ENCODE data around the gene RPS21. TPM values are rescaled to one million over a fixed set of nuclear protein-coding genes. Genes with fewer than 3 reads are reported as not detected.

Gene RPS21
- total and polyA plus RNA-seq, 12 donors, result 438 to 4,794 (median 1,602) TPM

- intact Hi-C loops (cut with DNase I), result no loop called here
- Histone ChIP-seq H3K27ac (peak overlapping the region in 1 of 5 donors; percentile 75), H3K36me3 (replicated peaks in 1 of 2) (no peaks in the 10 kb centered on the region), H3K9me3 (replicated peaks in 1 of 3) (no peaks in the 10 kb centered on the region), H3K27me3 (no peaks in the 10 kb centered on the region), H3K4me1 (replicated peaks in 1 of 2) (peaks cover 26 to 31% of the 10 kb centered on the region in 2 donors), H3K4me3 (peak overlapping the region in 3 of 4 donors; percentile 48 to 90 (median 65))
- no peak for TF ChIP-seq POLR2A (IDR thresholded peaks at IDR 0.05)
- TF ChIP-seq, protein P1, sequence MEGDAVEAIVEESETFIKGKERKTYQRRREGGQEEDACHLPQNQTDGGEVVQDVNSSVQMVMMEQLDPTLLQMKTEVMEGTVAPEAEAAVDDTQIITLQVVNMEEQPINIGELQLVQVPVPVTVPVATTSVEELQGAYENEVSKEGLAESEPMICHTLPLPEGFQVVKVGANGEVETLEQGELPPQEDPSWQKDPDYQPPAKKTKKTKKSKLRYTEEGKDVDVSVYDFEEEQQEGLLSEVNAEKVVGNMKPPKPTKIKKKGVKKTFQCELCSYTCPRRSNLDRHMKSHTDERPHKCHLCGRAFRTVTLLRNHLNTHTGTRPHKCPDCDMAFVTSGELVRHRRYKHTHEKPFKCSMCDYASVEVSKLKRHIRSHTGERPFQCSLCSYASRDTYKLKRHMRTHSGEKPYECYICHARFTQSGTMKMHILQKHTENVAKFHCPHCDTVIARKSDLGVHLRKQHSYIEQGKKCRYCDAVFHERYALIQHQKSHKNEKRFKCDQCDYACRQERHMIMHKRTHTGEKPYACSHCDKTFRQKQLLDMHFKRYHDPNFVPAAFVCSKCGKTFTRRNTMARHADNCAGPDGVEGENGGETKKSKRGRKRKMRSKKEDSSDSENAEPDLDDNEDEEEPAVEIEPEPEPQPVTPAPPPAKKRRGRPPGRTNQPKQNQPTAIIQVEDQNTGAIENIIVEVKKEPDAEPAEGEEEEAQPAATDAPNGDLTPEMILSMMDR (IDR thresholded peaks at IDR 0.05), result no peak
- peak in 2 of 7 donors; percentile 42 to 49 for DNase-seq
- WGBS, 4 donors, result 1% methylated on average over 32 to 42 of the region's 42 CpGs; no CpG with 5 or more reads in 1 of the 4 donors
These were observed 19.8 kb downstream of the RPS21 start for GRCh38 chr20:62406635-62407176.

GRCh38 chr20:62407221-62407992, 20.5 kb downstream of the RPS21 start, which contains the start of gene CABLES2:
Gene CABLES2 (minus strand): TSS chr20:62407285. CDS start chr20:62407276, 9 bp downstream.
- peaks cover 26 to 31% of the 10 kb centered on the region in 2 donors for H3K4me1 ChIP-seq (replicated peaks in 1 of 2)
- DNase-seq, result peak; percentile 93 to 96 (median 94)
- intact Hi-C loops (cut with DNase I), result no loop called here
- WGBS, 4 donors, result 0 to 57% (median 5%) methylated on average over 4 to 73 of the region's 73 CpGs
- TF ChIP-seq, protein P1 (IDR thresholded peaks at IDR 0.05), result peak in 4 of 6 experiments; percentile 34 to 47 (median 40)
- TF ChIP-seq POLR2A (IDR thresholded peaks at IDR 0.05), result peak; percentile 25 to 27
- no peaks in the 10 kb centered on the region for H3K9me3 ChIP-seq (replicated peaks in 1 of 3)
- no peaks in the 10 kb centered on the region for H3K27me3 ChIP-seq
- H3K27ac ChIP-seq, result peak within 1 kb of the TSS in 1 of 5 donors; percentile 75
- H3K36me3 ChIP-seq (replicated peaks in 1 of 2), result no peaks in the 10 kb centered on the region
- peak within 1 kb of the TSS in 3 of 4 donors; percentile 48 to 90 (median 65) for H3K4me3 ChIP-seq

GRCh38 chr20:62408055-62408454, 21.2 kb downstream of the RPS21 start:
- intact Hi-C loops (cut with DNase I), result no loop called here
- no peaks in the 10 kb centered on the region for H3K36me3 ChIP-seq (replicated peaks in 1 of 2)
- no peak overlapping the region for H3K27ac ChIP-seq
- no peak overlapping the region for H3K4me3 ChIP-seq
- no peak for TF ChIP-seq POLR2A (IDR thresholded peaks at IDR 0.05)
- TF ChIP-seq, protein P1 (IDR thresholded peaks at IDR 0.05), result no peak
- H3K4me1 ChIP-seq (replicated peaks in 1 of 2), result peaks cover 26 to 31% of the 10 kb centered on the region in 2 donors
- 89 to 95% (median 93%) methylated on average over 3 to 15 of the region's 15 CpGs for WGBS, 4 donors
- H3K27me3 ChIP-seq, result no peaks in the 10 kb centered on the region
- no peaks in the 10 kb centered on the region for H3K9me3 ChIP-seq (replicated peaks in 1 of 3)
- DNase-seq, result no peak

DNA sequence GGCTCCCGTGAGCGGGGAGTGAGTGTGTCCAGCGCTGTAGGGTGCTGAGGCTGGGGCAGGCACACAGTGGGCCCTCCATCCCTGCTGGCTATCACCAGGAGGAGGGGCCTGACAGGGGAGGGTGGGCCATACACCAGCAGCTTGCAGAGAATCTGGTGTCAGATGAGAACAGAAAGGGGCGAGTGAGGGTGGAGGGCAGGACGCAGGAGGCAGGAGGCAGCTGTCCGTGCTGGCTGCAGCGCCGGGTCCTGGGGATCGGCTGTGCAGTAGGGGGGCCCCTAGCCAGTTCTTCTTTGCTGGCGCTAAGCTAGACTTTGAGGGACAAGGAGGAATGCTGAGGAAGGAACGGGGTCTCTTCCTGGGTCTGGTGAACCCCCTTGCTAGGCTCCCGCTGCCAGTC, 21.7 kb downstream of the RPS21 start:
- Histone ChIP-seq H3K36me3 (replicated peaks in 1 of 2) (no peaks in the 10 kb centered on the region), H3K27ac (no peak overlapping the region), H3K4me1 (replicated peaks in 1 of 2) (peaks cover 26 to 31% of the 10 kb centered on the region in 2 donors), H3K4me3 (no peak overlapping the region), H3K27me3 (no peaks in the 10 kb centered on the region), H3K9me3 (replicated peaks in 1 of 3) (no peaks in the 10 kb centered on the region)
- TF ChIP-seq, protein P1 (IDR thresholded peaks at IDR 0.05), result no peak
- no peak for TF ChIP-seq POLR2A (IDR thresholded peaks at IDR 0.05)
- DNase-seq, result no peak
- WGBS, 4 donors, result 88 to 94% (median 94%) methylated on average over 9 to 12 of the region's 12 CpGs
- intact Hi-C loops (cut with DNase I), result no loop called here

Data from adrenal gland (tissue), 12 donors.